Measurements from ENCODE around the gene MALRD1.
A peak's percentile ranks its signal among the peaks of the same experiment; 100 is the strongest.

The MALRD1 gene

DNA sequence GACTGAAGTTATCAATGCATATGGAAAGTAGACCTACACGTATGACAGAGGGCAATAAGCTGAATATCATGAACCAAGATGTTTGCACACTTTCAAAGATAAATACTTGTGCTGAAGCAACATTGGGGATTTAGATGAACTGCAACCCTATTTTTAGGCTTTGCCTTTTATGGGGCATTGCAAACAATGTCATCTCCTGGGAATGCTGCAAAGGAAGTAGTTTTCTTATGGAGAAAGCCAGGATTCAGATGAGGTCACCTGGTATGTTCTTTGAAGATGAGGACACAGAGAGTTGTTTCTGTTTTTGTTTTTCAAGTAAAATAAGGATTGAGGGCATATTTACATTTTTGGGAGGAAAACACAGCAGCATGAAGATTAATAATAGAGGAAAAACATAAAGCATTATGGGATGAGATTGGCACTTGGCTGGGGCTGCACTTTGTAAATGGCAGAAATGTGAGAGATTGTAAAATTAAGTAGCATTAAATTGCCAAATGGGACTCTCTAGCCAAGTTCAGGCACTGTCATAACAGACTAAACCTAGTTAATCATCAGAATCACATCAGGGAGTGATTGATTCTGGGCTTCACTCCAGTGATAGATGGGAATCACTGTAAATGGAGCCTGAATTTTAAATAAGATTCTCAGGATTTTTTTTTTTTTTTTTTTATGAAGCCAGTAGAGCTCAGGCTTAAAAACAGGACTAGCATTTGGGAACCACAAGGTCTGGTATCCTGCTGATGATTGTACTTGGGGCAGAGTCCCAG, 63.1 kb downstream of the MALRD1 start:
- no peak overlapping the region for H3K23ac ChIP-seq (ENCODE audit: low read length)
- no peaks in the 10 kb centered on the region for H3K4me1 ChIP-seq (ENCODE audit: control insufficient read depth, low read depth, low read length)
- H3K79me1 ChIP-seq (ENCODE audit: low read length), result no peaks in the 10 kb centered on the region
- H3K4me2 ChIP-seq (ENCODE audit: low read length), result no peak overlapping the region
- H3K9ac ChIP-seq (ENCODE audit: low read length), result no peak overlapping the region
- H3K36me3 ChIP-seq (ENCODE audit: control insufficient read depth, insufficient read depth, low read length), result no peaks in the 10 kb centered on the region
- H3K79me2 ChIP-seq (ENCODE audit: control insufficient read depth, insufficient read depth, low read length), result no peaks in the 10 kb centered on the region
- H4K8ac ChIP-seq (ENCODE audit: low read depth, low read length), result no peak overlapping the region
- H3K4me3 ChIP-seq (ENCODE audit: low read length), result no peak overlapping the region
- H3K27me3 ChIP-seq (ENCODE audit: insufficient read depth, low read length, poor library complexity), result no peaks in the 10 kb centered on the region
- no peak overlapping the region for H2BK15ac ChIP-seq (replicated peaks; ENCODE audit: low read depth)
- no peak overlapping the region for H2AK5ac ChIP-seq (ENCODE audit: low read length)
- peak; percentile 49 for DNase-seq
- H2BK5ac ChIP-seq (ENCODE audit: low read length), result no peak overlapping the region
- no peak overlapping the region for H3K18ac ChIP-seq (ENCODE audit: low read length)
- no peak overlapping the region for H4K5ac ChIP-seq (ENCODE audit: low read length)
- no CpG with 5 or more reads among the region's 1 CpG for WGBS (ENCODE audit: extremely low coverage, insufficient coverage, low lambda C conversion rate)
- no peak overlapping the region for H2BK120ac ChIP-seq (ENCODE audit: low read depth, low read length)
- H3K56ac ChIP-seq (ENCODE audit: low read length), result no peak overlapping the region
- no peak overlapping the region for H3K4ac ChIP-seq (ENCODE audit: low read depth, low read length)
- H3K27ac ChIP-seq (ENCODE audit: low read depth, low read length), result no peak overlapping the region

DNA sequence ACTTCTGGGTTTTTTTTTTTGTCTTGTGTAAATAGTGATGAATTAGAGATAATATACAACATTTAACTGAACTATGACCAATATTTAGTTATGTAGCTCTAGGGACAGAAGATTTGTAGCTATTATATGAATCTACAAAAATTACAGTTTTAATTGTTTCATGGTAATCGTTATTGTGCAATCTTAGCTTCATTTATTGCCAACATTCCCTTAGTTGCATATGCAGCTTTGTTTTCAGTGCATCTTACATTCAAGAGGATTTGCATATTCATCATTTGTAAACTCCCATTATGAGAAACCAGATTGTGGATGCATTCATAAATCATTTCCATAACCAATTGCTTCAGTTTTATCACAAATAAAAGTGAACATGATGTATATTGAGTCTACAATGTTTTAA, 68.8 kb downstream of the MALRD1 start:
- Histone ChIP-seq H2BK120ac (ENCODE audit: low read depth, low read length) (no peak overlapping the region), H2BK15ac (replicated peaks; ENCODE audit: low read depth) (no peak overlapping the region), H3K56ac (ENCODE audit: low read length) (no peak overlapping the region), H3K36me3 (ENCODE audit: control insufficient read depth, insufficient read depth, low read length) (no peaks in the 10 kb centered on the region), H2BK5ac (ENCODE audit: low read length) (no peak overlapping the region), H3K18ac (ENCODE audit: low read length) (no peak overlapping the region), H3K4ac (ENCODE audit: low read depth, low read length) (no peak overlapping the region), H4K8ac (ENCODE audit: low read depth, low read length) (no peak overlapping the region), H3K4me1 (ENCODE audit: control insufficient read depth, low read depth, low read length) (no peaks in the 10 kb centered on the region), H3K23ac (ENCODE audit: low read length) (no peak overlapping the region), H3K79me2 (ENCODE audit: control insufficient read depth, insufficient read depth, low read length) (no peaks in the 10 kb centered on the region), H3K27ac (ENCODE audit: low read depth, low read length) (no peak overlapping the region), H3K79me1 (ENCODE audit: low read length) (no peaks in the 10 kb centered on the region), H3K9ac (ENCODE audit: low read length) (no peak overlapping the region), H3K27me3 (ENCODE audit: insufficient read depth, low read length, poor library complexity) (no peaks in the 10 kb centered on the region), H4K5ac (ENCODE audit: low read length) (no peak overlapping the region), H3K4me3 (ENCODE audit: low read length) (no peak overlapping the region), H3K4me2 (ENCODE audit: low read length) (no peak overlapping the region), H2AK5ac (ENCODE audit: low read length) (no peak overlapping the region)
- no peak for DNase-seq
- WGBS (ENCODE audit: extremely low coverage, insufficient coverage, low lambda C conversion rate), result no CpG with 5 or more reads among the region's 1 CpG

DNA sequence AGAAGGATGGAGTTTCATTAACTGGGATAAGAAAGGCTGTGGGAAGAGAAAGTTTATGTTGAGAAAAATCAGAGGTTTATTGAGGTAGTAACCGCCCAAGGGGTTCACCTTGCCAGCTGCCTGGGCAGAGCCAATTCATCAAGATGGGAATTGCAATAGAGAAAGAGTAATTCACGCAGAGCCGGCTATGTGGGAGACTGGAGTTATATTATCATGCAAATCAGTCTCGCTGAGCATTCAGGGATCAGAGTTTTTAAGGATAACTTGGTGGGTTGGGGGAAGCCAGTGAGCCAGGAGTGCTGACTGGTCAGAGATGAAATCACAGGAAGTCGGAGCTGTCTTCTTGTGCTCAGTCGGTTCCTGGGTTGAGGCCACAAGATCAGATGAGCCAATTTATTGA, 70.6 kb downstream of the MALRD1 start:
- no peak overlapping the region for H2BK5ac ChIP-seq (ENCODE audit: low read length)
- no peak overlapping the region for H2BK120ac ChIP-seq (ENCODE audit: low read depth, low read length)
- no peaks in the 10 kb centered on the region for H3K27me3 ChIP-seq (ENCODE audit: insufficient read depth, low read length, poor library complexity)
- H3K79me1 ChIP-seq (ENCODE audit: low read length), result no peaks in the 10 kb centered on the region
- no peak overlapping the region for H4K5ac ChIP-seq (ENCODE audit: low read length)
- H4K8ac ChIP-seq (ENCODE audit: low read depth, low read length), result no peak overlapping the region
- no peak overlapping the region for H3K9ac ChIP-seq (ENCODE audit: low read length)
- WGBS (ENCODE audit: extremely low coverage, insufficient coverage, low lambda C conversion rate), result no CpG with 5 or more reads among the region's 6 CpGs
- peak; percentile 8 for DNase-seq
- no peaks in the 10 kb centered on the region for H3K36me3 ChIP-seq (ENCODE audit: control insufficient read depth, insufficient read depth, low read length)
- H3K23ac ChIP-seq (ENCODE audit: low read length), result no peak overlapping the region
- no peak overlapping the region for H3K27ac ChIP-seq (ENCODE audit: low read depth, low read length)
- no peaks in the 10 kb centered on the region for H3K79me2 ChIP-seq (ENCODE audit: control insufficient read depth, insufficient read depth, low read length)
- no peak overlapping the region for H3K56ac ChIP-seq (ENCODE audit: low read length)
- H3K18ac ChIP-seq (ENCODE audit: low read length), result no peak overlapping the region
- H2BK15ac ChIP-seq (replicated peaks; ENCODE audit: low read depth), result no peak overlapping the region
- no peak overlapping the region for H2AK5ac ChIP-seq (ENCODE audit: low read length)
- H3K4ac ChIP-seq (ENCODE audit: low read depth, low read length), result no peak overlapping the region
- no peak overlapping the region for H3K4me2 ChIP-seq (ENCODE audit: low read length)
- H3K4me3 ChIP-seq (ENCODE audit: low read length), result no peak overlapping the region
- H3K4me1 ChIP-seq (ENCODE audit: control insufficient read depth, low read depth, low read length), result no peaks in the 10 kb centered on the region

- H3K79me1 ChIP-seq (ENCODE audit: low read length), result no peaks in the 10 kb centered on the region
- H3K9ac ChIP-seq (ENCODE audit: low read length), result no peak overlapping the region
- H3K4me1 ChIP-seq (ENCODE audit: control insufficient read depth, low read depth, low read length), result no peaks in the 10 kb centered on the region
- no peak overlapping the region for H2BK5ac ChIP-seq (ENCODE audit: low read length)
- no peaks in the 10 kb centered on the region for H3K79me2 ChIP-seq (ENCODE audit: control insufficient read depth, insufficient read depth, low read length)
- no peaks in the 10 kb centered on the region for H3K36me3 ChIP-seq (ENCODE audit: control insufficient read depth, insufficient read depth, low read length)
- no peaks in the 10 kb centered on the region for H3K27me3 ChIP-seq (ENCODE audit: insufficient read depth, low read length, poor library complexity)
- H2BK120ac ChIP-seq (ENCODE audit: low read depth, low read length), result no peak overlapping the region
- no peak overlapping the region for H3K18ac ChIP-seq (ENCODE audit: low read length)
- no CpG with 5 or more reads among the region's 5 CpGs for WGBS (ENCODE audit: extremely low coverage, insufficient coverage, low lambda C conversion rate)
- no peak overlapping the region for H3K27ac ChIP-seq (ENCODE audit: low read depth, low read length)
- H3K4me2 ChIP-seq (ENCODE audit: low read length), result no peak overlapping the region
- H4K8ac ChIP-seq (ENCODE audit: low read depth, low read length), result no peak overlapping the region
- no peak overlapping the region for H3K56ac ChIP-seq (ENCODE audit: low read length)
- no peak for DNase-seq
- H4K5ac ChIP-seq (ENCODE audit: low read length), result no peak overlapping the region
- no peak overlapping the region for H2AK5ac ChIP-seq (ENCODE audit: low read length)
- H2BK15ac ChIP-seq (replicated peaks; ENCODE audit: low read depth), result no peak overlapping the region
- H3K4me3 ChIP-seq (ENCODE audit: low read length), result no peak overlapping the region
- H3K4ac ChIP-seq (ENCODE audit: low read depth, low read length), result no peak overlapping the region
- no peak overlapping the region for H3K23ac ChIP-seq (ENCODE audit: low read length)
These were observed 71.8 kb downstream of the MALRD1 start for GRCh38 chr10:19120381-19120908.

GRCh38 chr10:19133992-19134391, 85.4 kb downstream of the MALRD1 start:
- no peak overlapping the region for H2BK120ac ChIP-seq (ENCODE audit: low read depth, low read length)
- H3K79me1 ChIP-seq (ENCODE audit: low read length), result no peaks in the 10 kb centered on the region
- no peaks in the 10 kb centered on the region for H3K4me1 ChIP-seq (ENCODE audit: control insufficient read depth, low read depth, low read length)
- H2AK5ac ChIP-seq (ENCODE audit: low read length), result no peak overlapping the region
- no peak overlapping the region for H3K18ac ChIP-seq (ENCODE audit: low read length)
- H4K8ac ChIP-seq (ENCODE audit: low read depth, low read length), result no peak overlapping the region
- H3K9ac ChIP-seq (ENCODE audit: low read length), result no peak overlapping the region
- H3K4me3 ChIP-seq (ENCODE audit: low read length), result no peak overlapping the region
- no CpG with 5 or more reads among the region's 4 CpGs for WGBS (ENCODE audit: extremely low coverage, insufficient coverage, low lambda C conversion rate)
- H3K4ac ChIP-seq (ENCODE audit: low read depth, low read length), result no peak overlapping the region
- H3K27me3 ChIP-seq (ENCODE audit: insufficient read depth, low read length, poor library complexity), result no peaks in the 10 kb centered on the region
- H3K36me3 ChIP-seq (ENCODE audit: control insufficient read depth, insufficient read depth, low read length), result no peaks in the 10 kb centered on the region
- no peak overlapping the region for H2BK15ac ChIP-seq (replicated peaks; ENCODE audit: low read depth)
- no peaks in the 10 kb centered on the region for H3K79me2 ChIP-seq (ENCODE audit: control insufficient read depth, insufficient read depth, low read length)
- no peak overlapping the region for H4K5ac ChIP-seq (ENCODE audit: low read length)
- H2BK5ac ChIP-seq (ENCODE audit: low read length), result no peak overlapping the region
- H3K23ac ChIP-seq (ENCODE audit: low read length), result no peak overlapping the region
- H3K4me2 ChIP-seq (ENCODE audit: low read length), result no peak overlapping the region
- peak; percentile 5 for DNase-seq
- H3K56ac ChIP-seq (ENCODE audit: low read length), result no peak overlapping the region
- H3K27ac ChIP-seq (ENCODE audit: low read depth, low read length), result no peak overlapping the region

DNA sequence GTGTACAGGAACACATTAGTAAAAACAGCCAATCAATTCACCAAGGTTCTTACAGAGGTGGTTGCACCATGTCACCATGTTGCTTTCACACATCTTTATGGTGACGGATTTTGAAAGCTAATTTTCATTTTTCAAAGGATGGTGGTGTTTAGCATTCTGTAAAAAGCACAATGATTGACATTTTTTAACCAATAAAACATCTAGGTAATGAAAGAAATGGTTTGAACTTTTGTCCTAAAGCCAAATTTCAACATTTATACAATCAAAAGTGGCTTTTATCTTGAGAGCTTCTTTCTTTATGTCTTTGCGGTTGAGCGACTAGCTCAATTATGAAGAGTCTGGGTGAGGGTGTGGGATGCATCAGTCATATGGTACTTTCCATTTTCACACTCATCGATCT, 94.4 kb downstream of the MALRD1 start:
- Histone ChIP-seq H3K4me1 (ENCODE audit: control insufficient read depth, low read depth, low read length) (no peaks in the 10 kb centered on the region), H3K56ac (ENCODE audit: low read length) (no peak overlapping the region), H3K23ac (ENCODE audit: low read length) (no peak overlapping the region), H3K18ac (ENCODE audit: low read length) (no peak overlapping the region), H4K5ac (ENCODE audit: low read length) (no peak overlapping the region), H2BK5ac (ENCODE audit: low read length) (no peak overlapping the region), H3K4me3 (ENCODE audit: low read length) (no peak overlapping the region), H3K9ac (ENCODE audit: low read length) (no peak overlapping the region), H3K79me1 (ENCODE audit: low read length) (no peaks in the 10 kb centered on the region), H3K4ac (ENCODE audit: low read depth, low read length) (no peak overlapping the region), H2AK5ac (ENCODE audit: low read length) (no peak overlapping the region), H2BK120ac (ENCODE audit: low read depth, low read length) (no peak overlapping the region), H3K79me2 (ENCODE audit: control insufficient read depth, insufficient read depth, low read length) (no peaks in the 10 kb centered on the region), H3K36me3 (ENCODE audit: control insufficient read depth, insufficient read depth, low read length) (no peaks in the 10 kb centered on the region), H2BK15ac (replicated peaks; ENCODE audit: low read depth) (no peak overlapping the region), H3K27me3 (ENCODE audit: insufficient read depth, low read length, poor library complexity) (no peaks in the 10 kb centered on the region), H3K4me2 (ENCODE audit: low read length) (no peak overlapping the region), H4K8ac (ENCODE audit: low read depth, low read length) (no peak overlapping the region), H3K27ac (ENCODE audit: low read depth, low read length) (no peak overlapping the region)
- WGBS (ENCODE audit: extremely low coverage, insufficient coverage, low lambda C conversion rate), result no CpG with 5 or more reads among the region's 4 CpGs
- DNase-seq, result no peak

All from mesendoderm (in vitro differentiated cells).